GM19238 (cell line): Measurements from ENCODE around the gene AMN.

Source experiments
- DNase-seq: peaks from one replicate; pipeline ENCODE4 v3.0.0; 2011; ENCODE audit warnings: low spot score; ENCODE audit not compliant: insufficient read length

The AMN gene

DNA sequence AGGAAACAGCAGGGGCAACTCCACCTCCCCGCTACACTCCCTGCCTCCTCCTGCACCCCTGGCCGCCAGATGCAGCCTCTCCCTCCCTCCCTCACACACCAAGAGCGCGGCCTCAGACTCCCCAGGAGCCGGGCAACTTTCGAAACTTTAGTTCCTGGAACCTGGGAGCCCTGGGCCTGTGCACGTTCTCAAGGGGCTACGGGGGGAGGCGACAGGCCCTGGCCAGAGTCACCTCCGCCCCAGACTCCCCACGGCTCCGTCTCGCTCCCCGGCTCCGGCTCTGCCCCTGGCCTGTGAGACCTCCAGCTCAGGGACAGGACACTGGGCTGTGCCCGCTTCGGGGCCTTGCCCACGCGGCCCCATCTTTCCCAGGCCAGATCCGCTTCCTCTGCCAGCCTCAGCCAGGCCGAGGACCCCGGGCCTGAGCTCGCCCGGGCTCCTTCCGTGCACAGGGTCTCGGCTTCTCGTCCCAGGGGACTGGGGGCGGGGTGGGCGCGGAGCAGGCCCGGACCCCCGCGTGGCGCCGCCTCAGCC is 5.5 kb downstream of the AMN start:
- no peak for DNase-seq

DNA sequence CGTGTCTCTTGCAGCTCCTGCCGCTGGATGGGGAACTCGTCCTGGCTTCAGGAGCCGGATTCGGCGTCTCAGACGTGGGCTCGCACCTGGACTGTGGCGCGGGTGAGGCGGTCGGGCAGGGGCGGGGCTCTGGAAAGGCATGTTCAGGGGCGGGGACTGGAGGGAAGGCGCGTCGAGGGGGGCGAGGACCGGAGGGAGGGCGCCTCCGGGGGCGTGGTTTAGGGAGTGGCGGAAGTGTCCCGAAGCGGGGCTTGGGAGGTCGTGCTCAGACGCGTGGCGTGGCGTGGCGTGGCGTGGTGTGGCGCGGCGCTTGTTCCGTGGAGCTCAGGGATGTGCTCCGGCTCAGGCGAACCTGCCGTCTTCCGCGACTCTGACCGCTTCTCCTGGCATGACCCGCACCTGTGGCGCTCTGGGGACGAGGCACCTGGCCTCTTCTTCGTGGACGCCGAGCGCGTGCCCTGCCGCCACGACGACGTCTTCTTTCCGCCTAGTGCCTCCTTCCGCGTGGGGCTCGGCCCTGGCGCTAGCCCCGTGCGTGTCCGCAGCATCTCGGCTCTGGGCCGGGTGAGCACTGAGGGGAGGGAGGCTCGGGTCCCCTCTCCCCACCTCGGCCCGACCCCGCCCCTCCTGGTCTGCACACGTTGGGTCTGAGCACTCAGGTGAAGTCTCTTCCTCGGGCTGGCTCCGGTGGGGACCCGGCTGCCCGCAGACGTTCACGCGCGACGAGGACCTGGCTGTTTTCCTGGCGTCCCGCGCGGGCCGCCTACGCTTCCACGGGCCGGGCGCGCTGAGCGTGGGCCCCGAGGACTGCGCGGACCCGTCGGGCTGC is 6.2 kb downstream of the AMN start:
- DNase-seq, result peak; percentile 90

DNA sequence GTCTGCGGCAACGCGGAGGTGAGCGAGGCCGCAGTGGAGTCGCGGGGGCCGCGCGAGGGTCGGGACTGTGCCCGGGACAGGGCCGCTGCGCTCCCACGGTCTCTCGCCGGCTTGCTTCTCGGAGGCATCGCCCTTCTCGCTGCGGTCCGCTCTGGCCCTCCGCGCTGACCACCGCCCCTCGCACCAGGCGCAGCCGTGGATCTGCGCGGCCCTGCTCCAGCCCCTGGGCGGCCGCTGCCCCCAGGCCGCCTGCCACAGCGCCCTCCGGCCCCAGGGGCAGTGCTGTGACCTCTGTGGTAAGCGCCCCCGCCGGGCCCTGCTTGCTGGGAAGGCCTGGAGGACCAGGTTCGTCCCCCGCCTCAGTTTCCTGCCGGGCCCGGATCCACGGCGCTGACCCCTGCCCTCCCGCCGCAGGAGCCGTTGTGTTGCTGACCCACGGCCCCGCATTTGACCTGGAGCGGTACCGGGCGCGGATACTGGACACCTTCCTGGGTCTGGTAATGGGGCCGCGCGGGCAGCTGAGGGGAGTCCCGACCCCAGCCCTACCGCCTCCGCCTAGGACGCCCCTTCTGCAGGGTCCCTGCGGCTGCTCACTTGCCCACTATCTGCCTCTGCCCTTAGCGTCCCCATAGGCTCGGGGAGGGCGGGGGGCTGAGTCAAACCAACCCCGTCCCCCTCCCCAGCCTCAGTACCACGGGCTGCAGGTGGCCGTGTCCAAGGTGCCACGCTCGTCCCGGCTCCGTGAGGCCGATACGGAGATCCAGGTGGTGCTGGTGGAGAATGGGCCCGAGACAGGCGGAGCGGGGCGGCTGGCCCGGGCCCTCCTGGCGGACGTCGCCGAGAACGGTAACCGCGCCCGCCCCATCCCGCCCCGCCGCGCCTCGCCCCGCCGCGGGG is 7.0 kb downstream of the AMN start:
- no peak for DNase-seq

DNA sequence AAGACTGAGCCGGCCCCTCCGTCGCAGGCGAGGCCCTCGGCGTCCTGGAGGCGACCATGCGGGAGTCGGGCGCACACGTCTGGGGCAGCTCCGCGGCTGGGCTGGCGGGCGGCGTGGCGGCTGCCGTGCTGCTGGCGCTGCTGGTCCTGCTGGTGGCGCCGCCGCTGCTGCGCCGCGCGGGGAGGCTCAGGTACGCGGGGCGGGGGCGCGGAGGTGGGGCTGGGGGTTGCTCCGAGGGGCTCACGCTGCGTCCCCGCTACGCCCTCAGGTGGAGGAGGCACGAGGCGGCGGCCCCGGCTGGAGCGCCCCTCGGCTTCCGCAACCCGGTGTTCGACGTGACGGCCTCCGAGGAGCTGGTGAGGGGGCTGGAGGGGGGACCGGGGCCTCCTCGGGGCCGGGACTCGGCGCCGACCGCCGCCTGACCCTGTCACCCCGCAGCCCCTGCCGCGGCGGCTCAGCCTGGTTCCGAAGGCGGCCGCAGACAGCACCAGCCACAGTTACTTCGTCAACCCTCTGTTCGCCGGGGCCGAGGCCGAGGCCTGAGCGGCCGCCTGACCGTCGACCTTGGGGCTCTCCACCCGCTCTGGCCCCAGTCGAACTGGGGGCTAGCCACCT is 7.8 kb downstream of the AMN start:
- no peak for DNase-seq

DNA sequence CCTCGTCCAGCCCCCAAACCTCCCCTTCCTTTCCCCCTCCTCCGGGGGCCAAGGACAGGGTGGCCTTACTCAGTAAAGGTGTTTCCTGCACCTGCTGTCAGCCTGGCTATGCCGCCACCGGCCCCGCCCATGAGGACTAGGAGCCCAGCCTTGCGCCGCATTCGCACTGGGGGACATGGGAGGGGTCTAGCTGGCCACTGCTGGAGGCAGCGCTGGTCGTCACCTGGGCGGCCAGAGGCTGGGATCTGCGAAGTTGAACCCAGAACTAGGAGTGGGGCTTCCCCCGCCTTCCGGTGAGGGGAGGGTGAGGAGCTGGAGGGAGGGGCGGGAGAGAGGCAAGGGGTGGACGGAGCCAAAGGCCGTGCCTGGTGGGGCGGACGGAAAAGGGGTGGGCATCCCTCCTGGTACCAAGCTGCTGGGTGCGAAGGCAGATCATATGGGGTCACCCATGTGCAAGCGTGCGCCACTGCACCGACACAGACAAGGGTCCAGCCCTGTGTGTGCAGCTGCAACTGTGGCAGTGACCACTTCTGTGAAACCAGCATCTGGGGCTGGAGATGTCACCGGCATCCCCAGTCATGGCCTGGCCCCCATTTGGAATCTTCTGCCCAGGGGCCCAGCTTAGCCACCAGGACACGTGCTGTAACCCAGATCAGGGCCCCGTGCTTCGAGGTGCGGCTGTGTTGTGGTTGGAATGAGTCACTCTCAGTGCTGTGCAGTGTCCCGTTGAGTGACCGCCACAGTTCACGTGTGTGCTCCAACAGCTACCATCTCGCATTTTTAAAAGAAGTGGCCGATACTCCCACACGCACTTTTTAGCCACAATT is 8.5 kb downstream of the AMN start:
- DNase-seq, result no peak

DNA sequence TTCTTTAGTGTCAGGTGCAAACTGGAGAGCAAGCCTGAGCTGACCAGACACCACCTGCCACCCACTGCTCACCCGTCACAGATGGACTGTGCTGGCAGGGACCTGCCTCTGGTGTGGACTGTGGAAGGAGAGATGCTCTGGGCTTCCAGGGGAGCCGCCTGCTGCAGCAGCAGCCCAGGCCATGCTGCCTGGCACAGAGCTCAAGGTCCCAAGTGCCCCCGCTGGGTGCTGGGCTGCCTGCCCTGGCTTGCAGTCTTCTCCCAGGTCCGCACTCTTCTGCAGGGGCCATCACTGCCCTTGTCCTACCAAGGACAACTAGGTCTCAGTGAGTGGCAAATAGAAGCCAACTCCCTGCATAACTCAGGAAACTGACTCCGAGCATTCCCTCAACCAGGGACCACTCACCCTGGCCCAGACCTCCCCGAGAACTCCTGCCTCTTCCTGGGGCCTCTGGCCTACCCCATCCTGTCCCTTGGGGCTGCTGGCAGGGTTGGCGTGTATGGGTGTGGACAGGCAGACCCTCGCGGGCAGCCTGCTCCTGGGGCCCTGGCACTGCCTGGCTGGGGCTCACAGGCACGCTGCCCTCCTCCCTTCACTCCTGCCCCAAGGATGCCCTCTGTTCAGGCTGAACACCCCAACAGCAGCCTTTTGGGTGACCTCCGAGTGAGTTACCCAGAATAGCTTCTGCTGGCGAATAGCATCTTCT is 9.3 kb downstream of the AMN start:
- no peak for DNase-seq

DNA sequence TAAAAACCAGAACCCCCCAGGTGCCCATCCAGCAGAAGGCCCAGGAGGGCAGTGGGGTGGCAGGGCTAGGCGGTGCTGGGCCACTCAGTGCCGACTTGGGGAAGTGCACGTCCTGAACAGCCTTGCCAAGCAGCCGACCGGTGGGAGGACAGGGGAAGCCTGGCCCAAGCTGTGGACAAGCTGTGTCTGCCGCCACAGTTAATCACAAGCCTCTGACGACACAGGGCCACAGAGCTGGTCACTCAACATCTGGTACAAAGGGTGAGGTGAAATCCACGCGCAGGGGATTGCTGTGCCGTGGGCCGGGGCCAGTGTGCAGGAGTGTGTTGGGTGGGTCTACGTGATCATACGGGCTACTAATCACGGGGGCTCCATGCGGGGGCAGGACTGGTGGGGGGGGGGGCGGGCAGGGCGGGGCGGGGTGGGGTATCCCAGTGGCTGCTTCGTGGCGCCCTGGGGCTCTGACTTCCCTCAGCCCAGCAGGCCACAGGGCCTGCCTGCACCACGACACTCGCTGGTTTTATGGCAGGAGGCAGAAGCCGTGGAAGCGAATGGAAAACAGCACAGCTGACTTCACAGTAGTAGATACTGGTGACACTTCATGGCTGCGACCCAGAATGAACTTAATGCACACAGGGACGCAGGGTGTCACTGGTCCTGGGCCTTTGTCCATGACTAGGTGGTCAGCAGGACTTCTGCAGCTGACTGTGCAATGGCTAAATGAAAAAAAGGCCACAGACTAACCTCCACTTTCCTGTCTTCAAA is 10.2 kb downstream of the AMN start:
- DNase-seq, result no peak

DNA sequence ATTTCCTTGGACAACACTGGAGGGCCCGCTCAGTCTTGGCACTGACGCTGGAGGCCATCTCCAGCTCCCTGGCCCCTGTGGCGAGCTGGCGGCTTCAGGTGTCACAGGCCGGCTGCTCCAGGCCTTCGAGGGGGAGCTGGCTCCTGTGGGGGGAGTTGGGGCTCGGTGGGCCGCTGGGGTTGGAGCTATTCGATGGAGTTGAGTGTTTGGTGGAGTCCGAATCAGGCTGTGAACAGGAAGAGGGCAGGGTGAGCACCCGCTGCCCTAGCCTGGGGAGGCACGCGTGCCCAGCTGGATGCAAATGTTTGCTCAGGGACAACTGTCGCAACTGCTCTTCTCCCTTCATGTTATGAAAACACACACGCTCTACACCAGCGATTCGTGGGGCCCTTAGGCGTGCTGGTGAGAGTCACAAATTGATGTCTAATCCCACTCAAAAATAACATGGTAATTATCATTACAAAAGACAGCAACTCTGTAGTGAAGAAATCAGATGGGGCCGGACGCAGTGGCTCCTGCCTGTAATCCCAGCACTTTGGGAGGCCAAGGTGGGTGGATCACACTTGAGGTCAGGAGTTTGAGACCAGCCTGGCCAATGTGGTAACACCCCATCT is 11.3 kb downstream of the AMN start:
- no peak for DNase-seq

DNA sequence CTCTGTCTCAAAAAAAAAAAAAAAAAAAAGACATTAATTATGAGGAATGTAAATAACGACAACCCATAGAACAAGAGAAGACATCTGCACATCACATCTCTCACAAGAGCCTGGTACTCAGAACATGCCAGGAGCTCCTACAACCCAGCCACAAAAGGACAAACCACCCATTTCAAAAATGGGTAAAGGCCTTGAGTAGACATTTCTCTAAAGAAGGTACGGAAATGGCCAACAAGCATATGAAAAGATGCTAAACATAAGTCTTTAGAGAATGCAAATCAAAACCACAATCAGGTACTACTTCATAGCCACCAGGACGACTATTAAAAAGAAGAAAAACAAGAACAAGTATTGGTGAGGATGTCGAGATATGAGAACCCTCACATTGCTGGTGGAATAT is 13.3 kb downstream of the AMN start:
- DNase-seq, result no peak

DNA sequence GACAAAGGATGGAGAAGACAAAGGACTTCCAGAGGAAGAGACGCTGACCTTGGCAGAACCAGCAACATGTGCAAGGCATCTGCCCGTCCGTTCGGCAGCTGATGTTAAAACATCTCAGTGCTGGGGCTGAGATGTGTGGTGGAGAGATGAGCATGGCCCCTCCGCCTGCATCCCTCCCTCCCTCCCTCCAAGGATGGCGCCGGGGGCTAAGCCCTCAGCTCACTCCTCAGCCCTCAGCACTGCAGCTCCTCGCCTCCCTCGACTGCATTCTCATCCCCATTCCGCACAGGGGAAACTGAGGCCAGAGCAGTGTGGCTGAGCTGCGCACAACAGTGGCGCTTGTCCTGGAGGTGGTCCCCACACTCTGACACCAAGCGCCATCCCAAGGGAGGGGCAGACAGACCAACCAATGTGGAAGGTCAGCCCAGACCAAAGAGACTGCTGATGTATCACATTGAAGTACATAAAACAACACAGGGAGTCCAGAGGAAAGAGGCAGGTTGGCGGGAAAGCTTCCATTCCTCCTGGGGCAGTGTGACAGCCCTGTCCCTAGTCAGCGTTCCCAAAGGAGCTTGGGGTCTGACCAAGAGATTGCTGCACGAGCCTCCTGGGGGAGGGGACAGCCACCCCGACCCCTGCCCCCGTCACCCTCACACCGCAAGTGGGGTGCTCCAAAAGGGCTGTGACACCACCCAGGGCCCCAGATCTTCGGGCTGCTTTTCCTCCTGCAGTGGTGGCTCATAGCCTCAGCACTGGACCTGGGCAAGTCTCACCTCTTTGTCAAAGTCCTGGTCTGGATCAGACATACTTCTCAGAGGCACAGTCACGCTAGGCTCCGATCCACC is 15.1 kb downstream of the AMN start:
- DNase-seq, result no peak

DNA sequence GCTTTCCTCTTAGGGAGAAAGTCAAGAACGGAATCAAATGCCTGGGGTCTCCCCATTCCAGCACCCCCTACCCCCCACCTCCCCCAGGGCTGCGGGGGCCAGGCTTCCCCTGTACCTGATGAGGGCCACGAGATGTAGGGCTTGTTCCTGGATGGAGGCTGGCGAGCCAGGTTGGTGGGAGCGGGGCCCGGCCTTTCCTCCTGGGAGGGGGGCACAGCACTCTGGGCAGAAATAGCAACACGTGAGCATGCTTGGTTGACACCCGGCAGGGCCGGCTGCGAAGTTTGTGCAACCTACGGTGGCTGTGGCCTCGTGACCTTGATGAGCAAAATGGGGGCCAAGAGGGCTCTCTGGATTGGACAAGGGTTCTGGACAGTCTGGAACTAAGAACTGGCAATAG is 15.7 kb downstream of the AMN start:
- DNase-seq, result no peak

DNA sequence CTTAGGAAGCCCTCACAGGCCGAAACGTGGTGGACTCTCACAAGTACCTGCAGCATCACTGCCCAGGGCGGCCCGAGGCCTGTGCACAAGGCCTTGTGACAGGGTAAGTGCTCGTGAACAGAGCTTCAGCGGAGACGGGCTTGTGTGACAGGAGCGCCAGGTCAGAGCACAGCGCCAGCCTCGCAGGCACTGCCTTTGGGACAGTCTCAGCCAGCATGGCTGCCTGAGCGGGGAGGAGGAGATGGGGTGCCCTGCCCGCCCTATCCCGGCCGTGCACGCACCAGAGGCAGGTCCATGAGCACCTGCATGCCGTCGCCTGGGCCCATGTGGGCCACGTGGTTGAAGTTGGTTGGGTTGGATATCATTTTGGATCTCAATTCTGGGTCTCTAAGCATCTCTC is 16.9 kb downstream of the AMN start:
- DNase-seq, result no peak

DNA sequence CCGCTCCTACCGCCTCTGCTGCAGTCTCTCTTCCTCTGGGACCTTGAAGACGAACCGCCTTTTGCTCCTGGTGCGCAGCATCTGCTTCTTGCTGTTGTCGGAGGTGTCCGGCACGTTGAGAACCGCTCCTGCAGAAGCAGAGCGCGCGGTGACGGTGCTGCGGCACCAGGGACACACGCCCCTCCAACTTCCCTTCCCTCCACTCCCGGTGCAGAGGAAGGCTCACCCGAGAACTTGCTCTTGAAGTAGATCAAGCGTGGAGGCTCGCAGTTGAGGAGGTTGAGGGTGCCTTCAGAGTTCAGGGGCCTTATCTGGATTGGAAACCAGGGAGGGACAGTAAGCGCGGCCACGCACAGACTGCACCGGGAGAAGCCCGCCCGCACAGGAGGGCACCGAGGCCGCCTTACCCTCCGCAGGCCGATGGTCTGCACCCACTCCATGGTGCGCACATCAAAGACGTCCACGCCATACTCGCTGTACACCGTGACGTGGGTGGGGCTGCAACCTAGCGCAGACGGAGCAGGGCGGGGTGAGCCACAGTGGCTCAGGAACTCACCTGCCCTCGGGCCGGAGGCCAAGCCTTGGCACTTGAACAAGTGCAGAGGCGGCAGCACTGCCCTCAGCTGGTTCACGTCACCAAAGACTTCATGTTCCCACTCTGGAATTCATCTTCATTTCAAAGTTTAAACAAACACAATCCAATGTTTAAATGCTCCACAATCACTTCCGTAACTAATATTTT is 17.5 kb downstream of the AMN start:
- DNase-seq, result no peak

DNA sequence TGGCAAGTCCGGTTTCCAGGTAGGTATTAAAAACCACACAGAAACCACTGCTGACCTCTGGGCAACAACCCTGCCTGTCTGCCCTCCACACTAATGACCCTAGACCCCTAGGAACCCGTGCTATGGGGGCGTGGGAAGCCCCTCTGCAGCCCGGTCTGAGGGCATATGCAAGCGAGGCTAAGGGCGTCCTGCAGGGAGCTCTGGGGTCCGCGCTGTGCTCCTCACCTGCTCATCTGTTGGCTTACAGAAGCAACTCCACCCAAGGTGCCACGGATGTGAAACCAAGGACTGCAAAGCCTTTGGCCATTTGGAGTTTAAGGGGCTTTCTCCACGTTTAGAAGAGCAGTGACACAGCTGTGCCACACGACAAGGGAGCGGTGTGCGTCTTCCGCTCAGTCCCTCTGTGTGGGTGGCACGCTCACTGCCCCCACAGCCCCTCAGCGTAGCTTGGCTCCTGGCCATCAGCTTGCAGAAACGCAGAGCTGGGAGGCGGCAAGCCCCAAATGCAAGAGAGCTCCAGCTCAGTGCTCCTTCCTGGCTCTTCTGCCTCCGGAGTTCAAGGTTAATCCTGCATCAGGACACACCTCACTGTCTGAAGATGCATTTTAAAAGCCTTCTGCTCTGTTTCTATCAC is 18.4 kb downstream of the AMN start:
- DNase-seq, result no peak

DNA sequence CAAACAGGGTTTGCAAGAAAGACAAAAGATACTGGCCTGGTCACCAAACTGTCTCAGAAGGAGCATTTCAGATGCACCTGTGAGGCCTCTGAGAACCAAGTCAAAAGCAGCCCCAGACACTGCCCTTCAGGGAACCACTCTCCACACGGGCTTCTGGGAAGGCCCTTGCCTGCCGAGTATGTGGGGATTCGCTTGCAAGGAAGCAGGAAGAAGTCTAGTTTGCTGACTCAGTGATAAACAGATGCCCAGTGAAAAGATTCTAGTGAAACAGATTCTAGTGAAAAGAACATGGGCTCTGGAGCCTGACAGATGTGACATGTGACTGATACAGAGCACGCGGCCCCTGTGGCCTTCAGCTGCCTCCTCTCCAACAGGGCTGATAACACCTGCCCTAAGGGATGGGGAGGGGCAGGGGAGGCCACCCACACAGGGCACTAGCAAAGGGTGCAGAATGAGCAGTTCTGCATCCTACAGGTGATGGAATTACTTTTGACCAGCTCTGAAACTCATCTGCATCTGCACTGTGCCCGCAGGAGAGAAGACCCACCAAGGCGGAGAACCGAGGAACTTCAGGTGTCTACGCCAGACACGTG is 19.1 kb downstream of the AMN start:
- DNase-seq, result no peak

DNA sequence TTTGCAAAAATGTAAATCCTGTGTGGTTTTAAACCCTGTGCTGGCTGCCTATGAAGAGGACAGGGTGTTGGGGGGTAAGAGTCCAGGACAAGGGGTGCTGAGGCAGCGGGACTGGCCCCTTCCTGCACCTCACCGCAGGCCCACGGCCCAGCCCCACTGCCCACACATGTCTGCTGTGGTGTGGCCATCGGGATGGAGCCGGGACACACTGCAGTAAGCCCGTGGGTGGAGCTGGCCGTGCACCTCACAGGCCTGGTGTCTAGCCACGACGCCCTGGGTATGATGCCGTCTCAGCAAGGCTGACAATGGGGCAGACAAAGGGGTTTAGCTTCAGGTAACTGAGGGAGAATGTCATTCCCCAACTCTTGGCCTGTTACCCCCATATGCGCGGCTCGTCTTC is 19.6 kb downstream of the AMN start:
- DNase-seq, result no peak

DNA sequence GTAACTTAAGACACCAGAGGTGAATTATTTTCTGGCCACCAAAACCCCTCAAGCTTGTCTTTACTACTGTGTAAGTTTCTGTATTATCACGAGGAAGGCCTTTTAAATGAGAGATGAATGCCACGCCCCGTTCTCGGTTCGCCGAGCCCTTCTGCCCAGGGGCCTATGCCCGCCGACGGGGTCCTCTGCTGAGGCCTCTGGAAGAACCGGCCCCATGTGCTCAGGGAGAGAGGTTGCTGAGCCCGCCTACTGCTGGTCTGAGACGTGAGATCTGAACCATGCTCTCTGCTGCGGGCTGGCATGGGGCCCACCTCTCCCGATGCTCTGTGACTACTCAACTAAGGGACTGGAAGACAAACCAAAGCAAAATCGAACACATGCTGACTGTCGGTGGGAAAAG is 21.0 kb downstream of the AMN start:
- DNase-seq, result no peak
